Activated gamma-delta T cell treated with anti-CD3 and anti-CD28 coated beads, Interleukin-2, amount 50 U/mL, for 16 hours (primary cell): ENCODE results near the gene IGF2BP2.
"Not testable (repeated sequence)": the region's sequence is repeated elsewhere in the genome, so short reads cannot be mapped to it uniquely, and the experiment has no call there.

Experiments used
- DNase-seq: peaks from one replicate; pipeline ENCODE4 v3.0.0-alpha.2; 2020; ENCODE audit warnings: low read depth

Gene IGF2BP2

DNA sequence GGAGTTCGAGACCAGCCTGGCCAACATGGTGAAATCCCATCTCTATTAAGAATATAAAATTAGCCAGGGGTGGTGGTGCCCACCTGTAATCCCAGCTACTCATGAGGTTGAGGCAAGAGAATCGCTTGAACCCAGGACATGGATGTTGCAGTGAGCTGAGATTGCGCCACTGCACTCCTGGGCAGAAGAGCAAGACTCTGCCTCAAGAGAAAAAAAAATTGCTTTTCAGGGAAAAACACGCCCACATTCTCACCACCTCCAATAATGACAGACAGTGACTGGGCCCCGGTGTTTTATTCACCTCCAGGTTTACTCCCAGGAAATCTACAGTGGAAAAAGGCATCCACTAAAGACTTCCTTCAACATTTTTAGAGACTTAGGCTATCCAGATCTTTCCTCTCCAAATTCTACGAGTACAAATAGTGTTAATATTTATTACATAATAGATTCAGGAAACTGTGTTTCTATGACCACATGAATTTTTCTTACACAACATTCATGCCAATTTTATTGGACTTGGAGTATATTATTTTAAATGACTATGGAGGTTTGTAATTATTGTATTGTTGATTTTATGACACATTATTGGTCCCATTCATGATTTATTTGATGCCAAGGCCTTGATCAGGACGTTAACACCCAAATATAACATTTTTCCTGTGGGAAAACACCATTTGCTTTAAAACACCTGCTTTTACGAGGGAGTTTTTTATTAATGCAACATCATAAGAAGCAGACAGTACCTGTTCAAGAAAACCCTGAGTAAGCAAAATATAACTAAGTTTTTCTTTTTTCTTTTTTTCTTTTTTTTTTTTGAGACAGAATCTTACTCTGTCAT lies 26.6 kb downstream of the IGF2BP2 start:
- DNase-seq: no peak

DNA sequence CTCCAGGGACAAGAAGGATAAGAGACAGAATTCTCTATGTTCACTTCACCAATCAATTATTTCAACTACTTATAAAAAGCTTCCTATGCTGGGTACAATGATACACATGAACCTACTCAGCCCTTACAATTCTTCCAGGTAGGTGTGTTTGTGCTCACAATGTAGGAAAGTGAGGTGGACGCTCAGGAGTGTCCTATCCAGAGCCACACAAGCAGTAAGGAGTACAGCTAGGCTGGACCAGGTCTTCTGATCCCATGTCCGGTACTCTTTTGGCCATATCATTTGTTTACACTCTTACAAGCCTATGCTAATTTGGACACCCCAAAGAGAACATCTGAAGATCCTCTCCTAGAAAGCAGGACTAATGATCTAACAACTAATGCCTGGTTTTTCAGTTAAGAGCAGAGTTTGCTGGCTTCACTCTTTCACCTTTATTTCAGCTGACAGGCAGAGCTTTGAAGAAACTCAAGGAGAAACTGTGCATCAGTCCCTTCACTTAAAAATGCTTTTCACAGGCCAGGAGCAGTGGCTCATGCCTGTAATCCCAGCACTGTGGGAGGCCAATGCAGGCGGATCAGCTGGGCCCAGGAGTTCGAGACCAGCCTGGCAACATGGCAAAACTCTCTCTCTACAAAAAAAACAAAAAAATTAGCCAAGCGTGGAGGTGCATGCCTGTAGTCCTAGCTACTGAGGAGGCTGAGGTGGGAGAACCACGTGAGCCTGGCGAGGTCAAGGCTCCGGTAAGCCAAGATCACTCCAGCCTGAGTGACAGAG lies 27.5 kb downstream of the IGF2BP2 start:
- no peak for DNase-seq

DNA sequence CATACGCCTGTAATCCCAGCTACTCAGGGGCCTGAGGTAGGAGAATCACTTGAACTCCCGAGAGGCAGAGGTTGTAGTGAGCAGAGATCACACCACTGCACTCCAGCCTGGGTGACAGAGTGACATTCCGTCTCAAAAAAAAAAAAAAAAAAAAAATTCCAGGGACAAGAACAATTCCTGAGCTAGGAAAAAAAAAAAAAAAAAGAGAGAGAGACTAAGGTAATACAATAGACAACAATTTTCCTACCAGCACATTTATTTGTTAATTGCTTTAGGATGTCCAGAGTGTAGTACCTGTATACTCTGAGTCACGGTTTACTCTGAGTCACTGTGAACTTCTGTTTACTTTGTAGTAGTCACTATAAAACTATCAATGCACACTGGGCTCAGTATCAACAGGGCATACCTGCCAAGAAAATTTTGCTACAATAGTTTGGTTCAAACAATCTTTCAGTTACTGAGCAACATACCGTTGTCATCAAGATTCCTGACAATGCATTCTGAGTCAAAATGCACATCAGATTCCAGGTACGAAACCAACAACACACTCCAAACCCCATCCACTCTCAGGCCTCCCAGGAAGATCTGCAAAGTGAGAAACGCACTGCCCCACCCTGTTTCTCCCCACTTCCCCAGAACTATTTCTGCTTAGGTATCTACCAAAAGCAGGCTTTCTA lies 28.3 kb downstream of the IGF2BP2 start:
- DNase-seq: no peak

DNA sequence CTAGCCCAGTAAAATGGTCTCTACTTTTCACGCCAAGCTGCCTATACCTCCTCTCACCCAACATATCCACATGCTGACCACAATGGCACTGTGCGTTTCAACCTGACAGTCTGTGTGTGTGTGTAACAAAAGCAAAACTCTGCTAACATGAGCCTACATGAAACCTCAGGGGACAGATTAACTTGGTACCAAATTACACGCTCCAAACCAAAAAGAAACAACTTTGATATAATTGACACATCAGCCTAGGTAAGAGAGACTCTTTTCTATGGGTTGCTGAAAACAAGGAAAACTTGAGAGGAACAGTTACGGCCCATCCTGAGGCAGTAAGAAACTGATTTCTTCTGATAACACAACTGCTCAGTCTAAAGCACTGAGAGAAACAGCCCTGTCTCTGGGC lies 31.5 kb downstream of the IGF2BP2 start:
- DNase-seq: no peak

DNA sequence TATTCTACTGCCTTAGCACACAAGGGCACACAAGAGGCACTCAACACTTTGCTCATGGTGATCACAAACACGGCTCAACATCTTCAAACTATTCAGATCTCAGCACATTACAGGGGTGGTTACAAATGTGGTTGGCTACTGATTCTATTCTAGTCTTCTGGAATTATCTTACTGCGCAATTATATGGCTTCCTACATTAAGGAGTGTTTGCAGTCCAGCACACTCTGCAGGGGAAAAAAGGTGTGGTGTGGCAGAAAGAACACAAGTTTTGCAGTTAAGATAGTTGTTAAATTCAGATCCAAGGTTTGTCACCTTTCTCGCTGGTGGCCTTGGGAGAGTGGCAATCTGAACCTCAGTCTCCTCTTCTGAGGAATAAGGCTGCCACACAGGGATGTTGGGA lies 31.9 kb downstream of the IGF2BP2 start:
- no peak for DNase-seq

DNA sequence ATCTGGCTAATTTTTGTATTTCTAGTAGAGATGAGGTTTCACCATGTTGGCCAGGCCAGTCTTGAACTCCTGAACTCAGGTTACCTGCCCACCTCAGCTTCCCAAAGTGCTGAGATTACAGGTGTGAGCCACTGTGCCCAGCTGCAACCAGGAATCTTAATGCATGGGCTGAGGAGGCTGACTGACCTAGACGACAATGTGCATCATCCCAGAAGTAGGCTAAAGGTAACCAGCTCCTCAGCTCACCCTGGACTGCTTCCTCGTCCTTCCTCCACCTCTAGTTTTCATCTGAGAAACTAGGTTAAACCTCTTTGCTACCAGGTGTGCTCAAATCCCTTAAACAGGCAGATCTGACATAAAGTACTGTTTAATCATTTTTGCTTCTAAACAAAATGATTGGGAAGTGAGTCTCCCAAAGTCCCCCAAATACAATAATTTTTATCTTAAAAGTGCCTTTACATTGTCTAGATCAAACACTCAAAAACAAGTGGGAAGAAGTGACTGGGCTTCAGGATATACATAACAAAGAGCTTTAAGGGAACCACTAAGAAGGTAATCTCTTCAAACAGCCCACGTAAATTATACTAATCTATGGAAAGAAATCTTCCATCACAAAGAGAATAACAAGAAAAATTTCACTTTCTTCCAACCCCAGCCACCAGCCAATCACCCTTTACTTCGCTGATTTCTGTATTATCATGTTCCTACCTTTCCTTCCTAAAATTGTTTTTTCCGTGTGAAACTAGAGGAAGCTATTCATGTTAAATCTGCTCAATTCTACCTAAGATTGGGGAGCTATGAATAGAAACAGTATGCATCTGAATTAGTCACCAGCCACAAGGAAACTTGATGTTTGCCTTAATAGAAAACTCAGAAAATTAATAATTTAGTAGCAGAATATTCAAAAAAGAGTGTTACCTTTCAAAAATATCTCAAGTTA lies 34.7 kb downstream of the IGF2BP2 start:
- DNase-seq: no peak

DNA sequence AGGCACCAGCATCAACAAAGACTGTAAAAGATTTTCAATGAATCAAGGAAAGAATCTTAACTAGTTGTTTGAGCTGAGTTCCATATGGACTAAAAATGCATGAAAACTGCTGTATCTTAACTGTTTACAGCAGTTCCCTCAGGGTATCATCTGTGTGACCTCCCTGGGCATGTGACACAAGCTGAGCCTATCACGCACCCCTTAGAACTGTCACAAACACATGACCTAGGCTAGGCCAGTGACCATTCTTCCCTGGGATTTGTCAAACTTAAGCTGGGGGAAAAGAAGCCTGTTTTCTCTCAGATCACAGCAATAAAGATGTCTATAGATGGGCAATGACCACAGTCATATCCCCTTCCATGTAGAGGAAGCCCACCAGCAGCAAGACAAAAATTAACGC lies 35.7 kb downstream of the IGF2BP2 start:
- DNase-seq: no peak

DNA sequence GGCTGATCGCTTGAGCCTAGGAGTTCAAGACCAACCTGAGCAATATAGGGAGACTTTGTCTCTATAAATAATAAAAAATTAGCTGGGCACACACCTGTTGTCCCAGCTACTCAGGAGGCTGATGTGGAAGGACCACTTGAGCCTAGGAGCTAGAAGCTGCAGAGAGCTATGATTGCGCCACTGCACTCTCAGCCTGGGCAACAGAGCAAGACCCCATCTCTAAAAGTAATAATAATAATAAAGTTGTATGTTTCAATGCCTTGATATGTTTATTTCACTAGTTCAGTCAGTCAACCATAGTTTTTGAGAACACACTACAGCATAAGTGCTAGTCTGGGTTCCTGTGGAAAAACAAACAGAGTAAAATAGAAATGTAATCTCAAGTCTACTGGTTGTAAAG lies 36.5 kb downstream of the IGF2BP2 start:
- no peak for DNase-seq

DNA sequence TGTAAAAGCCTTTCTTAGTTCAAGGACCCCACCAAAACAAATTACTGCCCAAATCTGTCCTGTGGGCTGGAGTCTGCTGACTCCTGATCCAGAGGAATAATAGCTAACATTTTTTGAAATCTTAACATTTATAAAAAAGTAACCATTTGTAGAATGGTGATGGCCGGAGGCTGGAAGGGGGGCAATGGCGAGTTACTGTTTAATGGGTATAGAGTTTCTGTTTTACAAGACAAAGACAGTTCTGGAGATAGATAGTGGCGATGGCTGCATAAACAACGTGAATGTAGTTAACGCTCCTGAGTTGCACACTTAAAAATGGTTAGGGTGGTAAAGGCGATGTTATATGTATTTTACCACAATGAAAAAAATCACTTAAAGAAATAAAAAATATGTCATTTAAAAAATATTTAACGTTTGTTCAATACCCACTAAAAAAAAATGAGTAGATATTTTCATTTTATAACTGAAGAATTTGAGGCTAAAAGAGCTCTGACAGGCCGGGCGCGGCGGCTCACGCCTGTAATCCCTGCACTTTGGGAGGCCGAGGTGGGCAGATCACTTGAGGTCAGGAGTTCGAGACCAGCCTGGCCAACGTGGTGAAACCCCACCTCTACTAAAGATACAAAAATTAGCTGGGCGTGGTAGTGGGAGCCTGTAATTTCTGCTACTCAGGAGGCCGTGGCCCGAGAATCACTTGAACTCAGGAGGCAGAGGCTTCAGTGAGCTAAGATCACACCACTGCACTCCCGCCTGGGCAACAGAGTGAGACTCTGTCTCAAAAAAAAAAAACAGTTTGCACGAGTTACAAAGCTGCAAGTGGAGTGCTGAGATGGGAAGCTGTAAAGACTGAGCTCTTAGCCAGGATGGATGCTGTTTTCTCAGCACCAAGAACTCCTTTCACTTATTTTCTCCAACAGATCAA lies 37.6 kb downstream of the IGF2BP2 start:
- DNase-seq: no peak

DNA sequence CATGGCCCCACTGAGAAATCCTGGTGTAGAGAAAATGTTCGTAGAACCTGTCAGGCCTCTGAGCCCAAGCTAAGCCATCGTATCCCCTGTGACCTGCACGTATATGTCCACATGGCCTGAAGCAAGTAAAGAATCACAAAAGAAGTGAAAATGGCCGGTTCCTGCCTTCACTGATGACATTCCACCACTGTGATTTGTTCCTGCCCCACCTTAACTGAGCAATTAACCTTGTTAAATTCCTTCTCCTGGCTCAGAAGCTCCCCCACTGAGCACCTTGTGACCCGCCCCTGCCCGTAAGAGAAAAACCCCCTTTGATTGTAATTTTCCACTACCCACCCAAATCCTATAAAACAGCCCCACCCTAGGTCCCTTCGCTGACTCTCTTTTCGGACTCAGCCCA lies 38.6 kb downstream of the IGF2BP2 start:
- not testable (repeated sequence) for DNase-seq

DNA sequence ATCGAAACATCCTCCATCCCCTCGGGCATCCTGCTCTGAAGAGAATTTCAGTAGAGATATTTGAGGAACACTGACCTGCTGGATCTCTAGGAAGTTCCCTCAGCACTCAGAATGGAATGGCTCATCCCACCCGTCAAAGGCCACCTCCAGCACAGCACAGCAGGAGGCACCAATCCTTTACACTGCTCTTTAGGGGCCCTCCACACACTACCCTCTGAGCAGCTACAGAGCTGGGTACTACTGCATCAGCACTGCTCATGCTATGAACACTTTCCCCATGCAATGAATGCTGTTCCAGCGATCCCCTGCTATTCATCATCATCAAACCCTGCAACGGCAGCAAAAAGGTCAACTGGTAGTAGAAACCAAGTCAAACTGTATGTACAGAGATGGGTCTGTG lies 40.5 kb downstream of the IGF2BP2 start:
- DNase-seq: no peak

DNA sequence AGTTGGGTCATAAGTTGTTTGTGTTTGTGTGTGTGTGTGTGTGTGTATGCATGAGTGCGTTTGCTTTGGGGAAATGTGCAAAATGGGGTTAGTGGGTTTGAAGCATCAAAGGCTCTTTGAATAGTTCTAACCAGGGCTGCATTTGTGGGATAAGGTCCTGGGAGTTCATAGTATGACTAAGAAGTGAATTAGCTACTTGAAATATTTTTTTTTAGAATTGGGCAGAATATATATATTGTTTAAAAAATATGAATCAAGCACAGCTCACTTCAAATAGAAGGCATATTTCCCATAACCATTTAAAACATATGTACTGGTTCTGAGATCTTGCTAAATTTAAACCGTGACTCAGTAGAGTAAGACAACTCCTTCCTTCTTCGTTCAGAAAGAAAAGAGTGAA lies 43.1 kb downstream of the IGF2BP2 start:
- DNase-seq: no peak

DNA sequence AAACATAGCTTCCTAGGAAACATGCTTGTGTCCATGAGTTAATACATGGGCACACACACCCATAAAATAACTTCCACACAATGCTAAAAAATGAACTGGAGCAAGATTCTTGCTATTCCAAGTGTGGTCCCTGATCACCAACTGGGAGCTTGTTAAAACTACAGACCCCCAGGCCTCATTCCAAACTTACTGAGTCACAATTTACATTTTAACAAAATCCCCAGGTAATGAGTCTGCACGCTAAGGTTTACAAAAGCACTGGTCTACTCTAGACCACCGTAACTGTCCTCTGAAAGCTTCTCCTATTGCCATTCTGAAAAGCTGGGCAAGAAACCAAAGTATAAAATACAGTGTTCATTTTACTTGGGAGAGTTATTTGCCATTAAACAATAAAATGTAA lies 45.4 kb downstream of the IGF2BP2 start:
- no peak for DNase-seq

DNA sequence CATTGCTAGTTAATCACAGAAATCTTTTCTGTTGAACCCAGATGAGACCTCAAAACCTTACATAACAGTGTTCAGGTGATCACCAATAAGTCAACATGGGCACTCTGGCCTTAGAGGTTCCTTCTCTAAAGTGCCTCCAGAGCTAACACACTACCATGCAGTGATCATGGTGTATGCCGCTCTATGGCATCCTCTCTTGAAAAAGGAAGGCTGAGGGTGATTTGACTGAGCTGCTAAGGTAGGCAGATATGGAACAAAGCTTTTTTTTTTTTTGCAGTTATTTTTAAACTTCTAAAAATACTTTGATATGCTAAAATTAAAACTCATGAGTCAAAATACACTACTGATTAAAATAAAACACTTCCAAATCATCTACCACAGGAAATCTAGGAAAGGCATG lies 46.0 kb downstream of the IGF2BP2 start:
- DNase-seq: no peak

DNA sequence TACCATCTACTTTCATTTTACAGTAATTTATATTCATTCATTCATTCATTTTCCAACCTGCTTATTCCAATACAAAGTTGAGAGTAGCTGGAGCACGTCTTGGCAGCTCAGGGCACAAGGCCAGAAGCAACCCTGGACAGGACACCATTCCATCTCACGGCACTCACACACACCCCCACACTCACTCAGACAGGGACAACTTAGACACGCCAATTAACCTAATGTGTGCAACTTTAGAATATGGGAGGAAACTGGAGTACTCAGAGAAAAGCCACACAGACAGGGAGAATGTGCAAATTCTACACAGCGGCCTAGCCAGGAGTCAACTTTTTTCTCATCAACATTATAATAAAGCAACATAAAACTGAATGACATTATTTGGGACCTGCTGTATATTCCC lies 46.7 kb downstream of the IGF2BP2 start:
- DNase-seq: no peak

DNA sequence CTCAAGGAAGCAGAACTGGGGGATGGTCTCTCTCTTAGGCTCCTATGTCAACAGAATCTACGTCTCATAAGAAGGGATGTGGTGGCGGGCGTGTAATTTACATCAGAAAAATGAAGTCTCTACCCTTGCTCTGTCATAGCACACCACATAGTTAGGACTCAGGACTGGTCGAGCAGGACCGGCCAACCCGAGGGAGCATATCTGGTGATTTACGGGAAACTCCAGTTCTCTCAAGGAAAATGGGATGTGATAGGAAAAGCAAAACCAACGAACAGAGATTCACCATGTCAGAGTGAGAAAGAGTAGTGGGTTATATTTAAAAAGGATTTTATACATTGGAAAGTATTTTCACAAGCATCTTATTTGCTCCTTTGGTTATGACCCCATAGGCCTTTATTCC lies 54.7 kb downstream of the IGF2BP2 start:
- DNase-seq: no peak

DNA sequence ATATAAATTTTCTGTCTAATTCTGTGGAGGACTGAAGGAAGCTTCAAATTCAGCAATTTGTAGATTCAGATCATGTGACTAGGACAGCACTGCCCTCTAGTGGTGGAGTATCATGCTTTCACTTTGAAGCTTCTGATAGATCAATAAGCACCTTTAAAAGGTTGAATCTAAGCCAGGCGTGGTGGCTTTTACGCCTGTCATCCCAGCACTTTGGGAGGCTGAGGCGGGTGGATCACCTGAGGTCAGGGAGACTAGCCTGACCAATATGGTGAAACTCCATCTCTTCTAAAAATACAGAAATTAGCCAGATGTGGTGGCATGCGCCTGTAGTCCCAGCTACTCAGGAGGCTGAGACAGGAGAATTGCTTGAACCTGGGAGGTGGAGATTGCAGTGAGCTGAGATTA lies 56.3 kb downstream of the IGF2BP2 start:
- DNase-seq: peak; percentile 24

DNA sequence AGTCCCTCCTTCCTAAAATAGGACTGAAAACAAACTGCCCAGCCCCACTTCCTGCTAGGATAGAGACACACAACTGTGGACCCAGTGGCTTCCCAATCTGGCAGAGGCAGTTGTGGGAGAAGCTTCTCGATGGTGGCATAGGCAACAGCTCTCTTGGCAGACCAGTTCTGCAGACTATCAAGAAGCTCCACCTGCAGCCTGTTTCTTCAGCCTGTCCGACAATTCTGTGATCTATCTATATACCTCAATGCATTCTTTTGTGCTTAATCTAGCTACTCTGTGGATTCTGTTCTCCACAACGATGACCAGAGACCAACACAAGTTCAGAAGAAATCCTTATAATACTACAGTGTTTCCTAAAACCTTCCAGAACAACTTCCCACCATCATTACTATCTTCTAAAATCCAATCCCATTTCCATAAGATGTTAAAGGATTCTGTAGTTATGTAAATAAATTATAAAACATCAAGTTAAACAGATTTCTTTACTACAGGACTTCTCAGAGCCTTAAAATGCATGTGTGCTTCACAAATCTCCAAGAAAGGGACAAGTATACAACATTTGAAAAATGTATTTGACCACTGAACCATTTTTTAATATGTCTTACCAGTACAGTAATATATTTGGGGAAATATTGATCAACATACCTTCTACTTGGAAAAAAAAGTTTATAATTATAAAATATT lies 57.7 kb downstream of the IGF2BP2 start:
- DNase-seq: no peak

DNA sequence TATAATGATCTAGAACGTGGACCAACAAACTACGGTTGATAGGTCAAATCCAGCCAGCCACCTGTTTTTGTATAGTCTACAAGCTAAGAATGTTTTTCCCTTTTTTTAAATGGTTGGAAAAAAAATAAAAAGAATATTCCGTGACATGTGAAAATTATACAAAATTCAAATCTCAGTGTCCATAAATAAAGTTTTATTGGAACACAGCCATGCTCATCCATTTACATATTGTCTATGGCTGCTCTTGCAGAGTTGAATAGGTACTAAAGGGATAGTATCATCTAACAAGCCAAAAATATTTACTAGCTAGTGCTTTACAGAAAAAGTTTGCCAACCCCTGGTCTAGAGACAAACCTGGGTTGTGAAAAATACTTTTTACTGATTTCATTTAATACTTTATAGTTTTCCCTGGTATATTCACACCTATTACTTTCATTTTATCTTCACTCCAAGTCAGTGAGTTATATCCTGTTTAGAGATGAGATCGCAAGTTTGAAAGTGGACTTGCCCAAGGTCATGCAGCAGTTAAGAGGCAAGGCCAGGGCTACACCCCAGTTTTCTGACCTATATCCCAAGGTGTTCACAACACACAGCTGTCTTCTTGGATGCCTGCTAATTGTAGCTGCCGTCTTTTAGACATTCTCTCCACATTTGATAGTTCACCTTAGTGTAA lies 58.4 kb downstream of the IGF2BP2 start:
- no peak for DNase-seq

DNA sequence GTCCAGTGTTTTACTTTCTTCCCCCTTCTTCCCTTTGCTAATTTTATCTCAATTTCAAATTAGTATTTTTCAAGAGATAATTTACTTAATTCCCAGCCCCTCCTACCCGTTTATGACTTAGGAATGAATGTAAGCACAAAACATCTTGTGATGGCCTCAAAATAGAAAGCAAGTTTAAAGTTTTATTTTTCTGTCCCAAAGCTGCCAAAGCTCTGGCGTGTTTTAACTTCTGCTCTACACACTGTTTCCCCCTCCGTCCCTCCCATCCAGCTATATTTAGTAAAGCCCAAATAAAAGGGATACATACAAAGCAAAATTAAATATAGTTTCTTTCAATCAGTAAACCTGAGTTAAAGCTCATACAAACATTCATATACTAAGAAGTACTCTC lies 59.9 kb downstream of the IGF2BP2 start:
- no peak for DNase-seq
